ENCODE results near the gene INPPL1. TPM values are rescaled to one million over a fixed set of nuclear protein-coding genes. Genes with fewer than 3 reads are reported as not detected.
"Not testable (repeated sequence)": the region's sequence is repeated elsewhere in the genome, so short reads cannot be mapped to it uniquely, and the experiment has no call there.

INPPL1 gene, protein sequence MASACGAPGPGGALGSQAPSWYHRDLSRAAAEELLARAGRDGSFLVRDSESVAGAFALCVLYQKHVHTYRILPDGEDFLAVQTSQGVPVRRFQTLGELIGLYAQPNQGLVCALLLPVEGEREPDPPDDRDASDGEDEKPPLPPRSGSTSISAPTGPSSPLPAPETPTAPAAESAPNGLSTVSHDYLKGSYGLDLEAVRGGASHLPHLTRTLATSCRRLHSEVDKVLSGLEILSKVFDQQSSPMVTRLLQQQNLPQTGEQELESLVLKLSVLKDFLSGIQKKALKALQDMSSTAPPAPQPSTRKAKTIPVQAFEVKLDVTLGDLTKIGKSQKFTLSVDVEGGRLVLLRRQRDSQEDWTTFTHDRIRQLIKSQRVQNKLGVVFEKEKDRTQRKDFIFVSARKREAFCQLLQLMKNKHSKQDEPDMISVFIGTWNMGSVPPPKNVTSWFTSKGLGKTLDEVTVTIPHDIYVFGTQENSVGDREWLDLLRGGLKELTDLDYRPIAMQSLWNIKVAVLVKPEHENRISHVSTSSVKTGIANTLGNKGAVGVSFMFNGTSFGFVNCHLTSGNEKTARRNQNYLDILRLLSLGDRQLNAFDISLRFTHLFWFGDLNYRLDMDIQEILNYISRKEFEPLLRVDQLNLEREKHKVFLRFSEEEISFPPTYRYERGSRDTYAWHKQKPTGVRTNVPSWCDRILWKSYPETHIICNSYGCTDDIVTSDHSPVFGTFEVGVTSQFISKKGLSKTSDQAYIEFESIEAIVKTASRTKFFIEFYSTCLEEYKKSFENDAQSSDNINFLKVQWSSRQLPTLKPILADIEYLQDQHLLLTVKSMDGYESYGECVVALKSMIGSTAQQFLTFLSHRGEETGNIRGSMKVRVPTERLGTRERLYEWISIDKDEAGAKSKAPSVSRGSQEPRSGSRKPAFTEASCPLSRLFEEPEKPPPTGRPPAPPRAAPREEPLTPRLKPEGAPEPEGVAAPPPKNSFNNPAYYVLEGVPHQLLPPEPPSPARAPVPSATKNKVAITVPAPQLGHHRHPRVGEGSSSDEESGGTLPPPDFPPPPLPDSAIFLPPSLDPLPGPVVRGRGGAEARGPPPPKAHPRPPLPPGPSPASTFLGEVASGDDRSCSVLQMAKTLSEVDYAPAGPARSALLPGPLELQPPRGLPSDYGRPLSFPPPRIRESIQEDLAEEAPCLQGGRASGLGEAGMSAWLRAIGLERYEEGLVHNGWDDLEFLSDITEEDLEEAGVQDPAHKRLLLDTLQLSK
- 29.1 and 30.8 TPM in 2 replicates for total RNA-seq (2014; rRNA removed; shearing (Covaris generic); ENCODE audit: low replicate concordance)

DNA sequence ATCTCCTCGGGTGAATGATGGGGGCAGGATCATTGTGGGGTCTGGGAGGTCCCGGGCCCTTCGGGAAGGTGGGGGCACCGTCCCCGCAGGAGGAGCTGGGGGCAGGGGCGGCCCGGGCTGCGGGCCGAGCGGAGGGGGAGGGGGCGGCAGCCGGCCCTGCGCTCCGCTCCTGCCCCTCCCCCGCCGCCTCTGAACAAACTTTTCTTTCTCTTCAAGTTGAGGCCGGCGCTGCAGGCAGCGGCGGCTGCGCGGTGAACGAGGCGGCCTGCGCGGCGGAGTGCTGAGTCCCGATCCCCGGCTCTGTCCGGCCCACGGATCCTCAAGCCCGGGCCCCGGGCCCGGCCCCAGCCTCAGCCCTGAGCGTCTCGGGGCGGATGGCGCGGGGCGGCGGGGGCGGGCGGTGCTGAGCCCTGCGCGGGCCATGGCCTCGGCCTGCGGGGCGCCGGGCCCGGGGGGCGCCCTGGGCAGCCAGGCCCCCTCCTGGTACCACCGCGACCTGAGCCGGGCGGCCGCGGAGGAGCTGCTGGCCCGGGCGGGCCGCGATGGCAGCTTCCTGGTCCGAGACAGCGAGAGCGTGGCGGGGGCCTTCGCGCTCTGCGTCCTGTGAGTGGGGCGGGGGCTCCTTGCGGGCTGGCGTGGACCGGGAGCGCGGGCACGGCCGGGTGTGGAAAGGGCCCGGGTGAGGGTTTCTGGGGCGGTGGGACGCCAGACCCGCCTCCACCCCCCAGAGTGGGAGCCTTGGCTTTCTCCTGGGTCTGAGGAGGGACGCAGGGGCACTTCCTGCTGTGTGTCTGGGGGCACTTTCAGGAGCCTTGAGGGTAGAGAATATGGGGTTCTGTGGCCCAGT, at the start of gene INPPL1:
INPPL1 (plus strand) TSS at position 204 of the 847 bp plus-strand sequence; CDS start at position 422, 218 bp downstream.
- in situ Hi-C loops (cut with HindIII; ENCODE audit: low pct_unique_long_range_greater_than_20kb, low sequenced_read_pairs): no loop called here
- no peak for DNase-seq (ENCODE audit: low read depth)

- DNase-seq (ENCODE audit: low read depth): no peak
- in situ Hi-C loops (cut with HindIII; ENCODE audit: low pct_unique_long_range_greater_than_20kb, low sequenced_read_pairs): no loop called here
These were observed 46.9 kb upstream of the INPPL1 start for GRCh38 chr11:72177656-72178055.

GRCh38 chr11:72179049-72179803, 45.3 kb upstream of the INPPL1 start:
- peak; percentile 16 for DNase-seq (ENCODE audit: low read depth)
- in situ Hi-C loops (cut with HindIII; ENCODE audit: low pct_unique_long_range_greater_than_20kb, low sequenced_read_pairs): no loop called here

DNA sequence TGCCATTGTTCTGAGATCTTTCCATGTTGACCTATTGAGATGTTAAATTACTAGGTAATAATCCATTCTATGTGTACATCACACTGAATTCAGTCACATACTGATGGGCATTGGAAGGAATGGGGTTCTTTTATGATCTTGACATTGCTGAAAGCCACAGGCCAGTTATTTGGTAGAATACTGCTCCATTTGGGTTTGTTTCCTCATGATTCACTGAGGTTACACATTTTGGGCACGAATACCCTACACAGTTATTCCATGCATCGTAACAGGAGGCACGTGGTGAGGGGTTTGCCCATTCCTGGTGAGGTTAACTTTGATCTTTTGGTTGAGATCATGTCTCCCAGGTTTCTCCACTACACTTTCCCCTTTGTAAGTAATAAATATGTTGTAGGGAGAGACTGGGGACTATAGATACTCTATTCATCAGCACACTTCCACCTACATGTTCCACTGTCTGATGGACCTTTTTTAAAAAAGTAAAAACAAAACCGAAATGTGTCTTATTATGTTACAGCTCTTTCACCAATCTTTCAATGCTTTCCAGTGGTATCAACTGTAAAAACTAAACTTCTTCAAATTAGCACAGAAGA, 44.7 kb upstream of the INPPL1 start:
- in situ Hi-C loops (cut with HindIII; ENCODE audit: low pct_unique_long_range_greater_than_20kb, low sequenced_read_pairs): no loop called here
- no peak for DNase-seq (ENCODE audit: low read depth)

- in situ Hi-C loops (cut with HindIII; ENCODE audit: low pct_unique_long_range_greater_than_20kb, low sequenced_read_pairs); DNase-seq (ENCODE audit: low read depth): not testable (repeated sequence)
These were observed 43.5 kb upstream of the INPPL1 start for GRCh38 chr11:72180892-72181552.

DNA sequence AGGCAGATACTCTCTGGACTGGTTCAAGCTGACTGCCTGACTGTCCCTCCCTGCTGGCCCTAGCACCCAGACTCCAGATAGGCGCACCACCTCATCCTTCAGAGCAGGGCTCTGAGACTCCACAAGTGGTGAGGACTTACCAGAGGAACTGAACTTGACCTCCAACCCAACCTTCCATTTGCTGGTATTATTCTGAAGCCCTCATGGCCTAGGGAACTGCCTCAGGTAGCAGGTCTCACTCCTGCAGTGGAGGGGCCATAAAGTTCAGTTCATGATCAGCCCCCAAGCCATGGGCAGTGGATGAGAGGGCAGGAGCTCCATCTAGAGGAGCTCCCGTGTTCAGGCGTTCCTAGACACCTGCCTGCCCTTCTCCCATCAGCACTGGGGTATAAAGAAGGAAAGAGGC, 43.0 kb upstream of the INPPL1 start:
- DNase-seq (ENCODE audit: low read depth); in situ Hi-C loops (cut with HindIII; ENCODE audit: low pct_unique_long_range_greater_than_20kb, low sequenced_read_pairs): not testable (repeated sequence)

DNA sequence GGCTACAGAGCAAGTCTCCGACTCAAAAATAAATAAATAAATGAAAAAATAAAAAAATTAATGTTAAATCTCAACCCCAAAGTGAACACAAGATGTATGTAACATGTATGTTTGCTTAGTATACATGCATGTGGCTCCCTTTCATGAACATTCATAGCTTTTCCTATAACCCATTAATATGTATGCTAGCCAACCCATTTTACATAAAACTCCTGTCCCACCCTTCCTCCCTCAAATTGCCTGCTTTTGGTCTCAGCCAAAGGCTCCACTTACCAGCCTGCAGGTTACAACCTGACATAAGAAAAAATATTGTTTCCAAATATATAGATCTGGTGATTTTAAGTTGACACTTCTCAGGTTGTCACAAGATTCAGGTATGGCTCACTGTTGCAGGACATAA, 36.3 kb upstream of the INPPL1 start:
- no peak for DNase-seq (ENCODE audit: low read depth)
- in situ Hi-C loops (cut with HindIII; ENCODE audit: low pct_unique_long_range_greater_than_20kb, low sequenced_read_pairs): no loop called here

GRCh38 chr11:72189455-72190250, 34.9 kb upstream of the INPPL1 start:
- in situ Hi-C loops (cut with HindIII; ENCODE audit: low pct_unique_long_range_greater_than_20kb, low sequenced_read_pairs): no loop called here
- peak; percentile 12 for DNase-seq (ENCODE audit: low read depth)

- DNase-seq (ENCODE audit: low read depth): no peak
- in situ Hi-C loops (cut with HindIII; ENCODE audit: low pct_unique_long_range_greater_than_20kb, low sequenced_read_pairs): no loop called here
These were observed 33.9 kb upstream of the INPPL1 start for GRCh38 chr11:72190631-72191071.

GRCh38 chr11:72191961-72192381, 32.6 kb upstream of the INPPL1 start, which contains the start of gene FOLR1:
FOLR1 (plus strand) TSS chr11:72192140; CDS start chr11:72192174, 34 bp downstream.
- in situ Hi-C loops (cut with HindIII; ENCODE audit: low pct_unique_long_range_greater_than_20kb, low sequenced_read_pairs): no loop called here
- DNase-seq (ENCODE audit: low read depth): peak; percentile 42

DNA sequence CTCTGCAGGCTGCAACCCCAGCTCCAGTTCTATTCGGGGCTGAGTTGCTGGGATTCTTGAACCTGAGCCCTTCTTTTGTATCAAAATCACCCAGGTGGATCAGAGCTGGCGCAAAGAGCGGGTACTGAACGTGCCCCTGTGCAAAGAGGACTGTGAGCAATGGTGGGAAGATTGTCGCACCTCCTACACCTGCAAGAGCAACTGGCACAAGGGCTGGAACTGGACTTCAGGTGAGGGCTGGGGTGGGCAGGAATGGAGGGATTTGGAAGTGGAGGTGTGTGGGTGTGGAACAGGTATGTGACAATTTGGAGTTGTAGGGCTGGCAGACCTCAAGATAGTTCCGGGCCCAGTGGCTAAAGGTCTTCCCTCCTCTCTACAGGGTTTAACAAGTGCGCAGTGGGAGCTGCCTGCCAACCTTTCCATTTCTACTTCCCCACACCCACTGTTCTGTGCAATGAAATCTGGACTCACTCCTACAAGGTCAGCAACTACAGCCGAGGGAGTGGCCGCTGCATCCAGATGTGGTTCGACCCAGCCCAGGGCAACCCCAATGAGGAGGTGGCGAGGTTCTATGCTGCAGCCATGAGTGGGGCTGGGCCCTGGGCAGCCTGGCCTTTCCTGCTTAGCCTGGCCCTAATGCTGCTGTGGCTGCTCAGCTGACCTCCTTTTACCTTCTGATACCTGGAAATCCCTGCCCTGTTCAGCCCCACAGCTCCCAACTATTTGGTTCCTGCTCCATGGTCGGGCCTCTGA, 28.9 kb upstream of the INPPL1 start:
- in situ Hi-C loops (cut with HindIII; ENCODE audit: low pct_unique_long_range_greater_than_20kb, low sequenced_read_pairs): no loop called here
- DNase-seq (ENCODE audit: low read depth): no peak

DNA sequence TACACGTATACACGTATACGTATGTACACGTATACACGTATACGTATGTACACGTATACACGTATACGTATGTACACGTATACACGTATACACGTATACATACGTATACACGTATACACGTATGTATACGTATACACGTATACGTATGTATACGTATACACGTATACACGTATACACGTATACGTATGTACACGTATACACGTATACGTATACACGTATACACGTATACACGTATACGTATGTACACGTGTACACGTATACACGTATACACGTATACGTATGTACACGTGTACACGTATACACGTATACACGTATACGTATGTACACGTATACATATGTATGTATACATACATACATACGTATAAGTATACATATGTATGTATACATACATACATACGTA, 23.1 kb upstream of the INPPL1 start:
- DNase-seq (ENCODE audit: low read depth); in situ Hi-C loops (cut with HindIII; ENCODE audit: low pct_unique_long_range_greater_than_20kb, low sequenced_read_pairs): not testable (repeated sequence)

- in situ Hi-C loops (cut with HindIII; ENCODE audit: low pct_unique_long_range_greater_than_20kb, low sequenced_read_pairs): no loop called here
- DNase-seq (ENCODE audit: low read depth): no peak
These were observed 22.0 kb upstream of the INPPL1 start for GRCh38 chr11:72202571-72202970.

GRCh38 chr11:72203163-72203562, 21.4 kb upstream of the INPPL1 start:
- DNase-seq (ENCODE audit: low read depth): no peak
- in situ Hi-C loops (cut with HindIII; ENCODE audit: low pct_unique_long_range_greater_than_20kb, low sequenced_read_pairs): no loop called here
